GM23338 (cell line): ENCODE measurements around the gene RHOV. TPM values are rescaled to one million over a fixed set of nuclear protein-coding genes. Genes with fewer than 3 reads are reported as not detected.

Source experiments
- ATAC-seq: fragments of 200-7000 bp; cut with Tn5 transposase; 3 replicates; pipeline ENCODE4 v1.9.1; 2020
- DNase-seq: peaks from one replicate; pipeline ENCODE4 v3.0.0-alpha.2; 2015; ENCODE audit warnings: low spot score
- H2AFZ ChIP-seq: fragments of 200-600 bp; sonication (generic); 2 replicates; pipeline ENCODE4 v1.8.0; 2016; ENCODE audit warnings: antibody characterized with exemption, mild to moderate bottlenecking, moderate library complexity
- H3F3A ChIP-seq: fragments of 200-600 bp; sonication (generic); replicated peaks from 2 replicates; pipeline ENCODE4 v1.8.0; 2017; ENCODE audit warnings: antibody characterized with exemption, mixed run types, low read depth
- H3K27ac ChIP-seq: fragments of 200-600 bp; sonication (generic); 2 replicates; pipeline ENCODE4 v1.6.1; 2016; ENCODE audit warnings: low read depth
- H3K27me3 ChIP-seq: fragments of 200-600 bp; sonication (generic); 2 replicates; pipeline ENCODE4 v1.8.0; 2016; ENCODE audit warnings: mild to moderate bottlenecking, mixed run types, moderate library complexity; ENCODE audit not compliant: insufficient read depth
- H3K36me3 ChIP-seq: fragments of 200-600 bp; sonication (generic); 2 replicates; pipeline ENCODE4 v1.8.0; 2016; ENCODE audit warnings: mild to moderate bottlenecking; ENCODE audit not compliant: insufficient read depth
- H3K4me1 ChIP-seq: fragments of 200-600 bp; sonication (generic); 2 replicates; pipeline ENCODE4 v1.8.0; 2016; ENCODE audit warnings: mild to moderate bottlenecking, moderate library complexity; ENCODE audit not compliant: insufficient read depth
- H3K4me2 ChIP-seq: fragments of 200-600 bp; sonication (generic); 2 replicates; pipeline ENCODE4 v1.7.1; 2017; ENCODE audit warnings: mixed run types
- H3K4me3 ChIP-seq: fragments of 200-600 bp; sonication (generic); 2 replicates; pipeline ENCODE4 v1.6.1; 2016; ENCODE audit warnings: mixed run types
- H3K79me2 ChIP-seq: fragments of 200-600 bp; sonication (generic); replicated peaks from 2 replicates; pipeline ENCODE4 v1.8.0; 2017; ENCODE audit warnings: mild to moderate bottlenecking; ENCODE audit not compliant: insufficient read depth
- H3K9me2 ChIP-seq: fragments of 200-600 bp; sonication (generic); 2 replicates; pipeline ENCODE4 v1.8.0; 2017; ENCODE audit not compliant: insufficient read depth
- H4K20me1 ChIP-seq: fragments of 200-600 bp; sonication (generic); replicated peaks from 2 replicates; pipeline ENCODE4 v1.8.0; 2017; ENCODE audit warnings: mild to moderate bottlenecking; ENCODE audit not compliant: insufficient read depth
- H3K27ac Mint-ChIP-seq: 2 replicates; pipeline ENCODE4 v1.8.0; 2020; ENCODE audit warnings: inconsistent platforms, mild to moderate bottlenecking, moderate library complexity, mixed read lengths
- H3K27me3 Mint-ChIP-seq: 3 replicates; pipeline ENCODE4 v1.8.0; 2022; ENCODE audit warnings: low read depth, mild to moderate bottlenecking, moderate library complexity, mixed read lengths, inconsistent platforms; ENCODE audit not compliant: insufficient read depth, poor library complexity
- H3K36me3 Mint-ChIP-seq: 3 replicates; pipeline ENCODE4 v1.8.0; 2021; ENCODE audit warnings: low read depth, mild to moderate bottlenecking, inconsistent platforms, moderate library complexity, mixed read lengths
- H3K4me1 Mint-ChIP-seq: 3 replicates; pipeline ENCODE4 v1.8.0; 2020; ENCODE audit warnings: mild to moderate bottlenecking, inconsistent platforms, mixed read lengths
- H3K4me3 Mint-ChIP-seq: 3 replicates; pipeline ENCODE4 v1.8.0; 2021; ENCODE audit warnings: moderate library complexity, mild to moderate bottlenecking, inconsistent platforms, mixed read lengths
- H3K9me3 Mint-ChIP-seq: 3 replicates; pipeline ENCODE4 v1.8.0; 2020; ENCODE audit warnings: moderate library complexity, mild to moderate bottlenecking, inconsistent platforms, mixed read lengths
- EZH2 ChIP-seq: fragments of 200-600 bp; sonication (generic); IDR thresholded peaks from one replicate; pipeline ENCODE4 v1.8.0; 2017; ENCODE audit warnings: antibody characterized with exemption, mild to moderate bottlenecking, low read depth; ENCODE audit not compliant: unreplicated experiment
- JUNB ChIP-seq: IDR thresholded peaks from one replicate; pipeline ENCODE4 v1.6.1; 2016; ENCODE audit warnings: antibody characterized with exemption; ENCODE audit not compliant: unreplicated experiment
- ZNF331 ChIP-seq: fragments of 250-450 bp; sonication (Bioruptor Pico); IDR thresholded peaks from 2 replicates; pipeline ENCODE4 v1.5.0; 2020; ENCODE audit warnings: low read depth, mild to moderate bottlenecking, moderate library complexity
- ZNF462 ChIP-seq: fragments of 250-450 bp; sonication (Bioruptor Pico); IDR thresholded peaks from 2 replicates; pipeline ENCODE4 v1.5.0; 2020; ENCODE audit warnings: mild to moderate bottlenecking, moderate library complexity
- polyA plus RNA-seq: library from polyadenylated mRNA; unstranded; fragments of >200 nt; fragmentation: Nextera tagmentation; extraction: Ambion mirVana; gene quantifications from 2 replicates; pipeline ENCODE4 v1.2.1, GENCODE V29; 2016
- total RNA-seq: library from RNA; depleted of rRNA; stranded (reverse); fragments of >200 nt; shearing (Covaris generic); gene quantifications from 2 replicates; pipeline ENCODE4 v1.2.3, GENCODE V29; 2014
- TF ChIP-seq, protein P1 (sequence below): IDR thresholded peaks from one replicate; pipeline ENCODE4 v1.6.1; 2018; ENCODE audit warnings: antibody characterized with exemption; ENCODE audit not compliant: unreplicated experiment

The RHOV gene
- total and polyA plus RNA-seq, 2 experiments from 2014 or later, result 4.4 to 4.7 TPM

DNA sequence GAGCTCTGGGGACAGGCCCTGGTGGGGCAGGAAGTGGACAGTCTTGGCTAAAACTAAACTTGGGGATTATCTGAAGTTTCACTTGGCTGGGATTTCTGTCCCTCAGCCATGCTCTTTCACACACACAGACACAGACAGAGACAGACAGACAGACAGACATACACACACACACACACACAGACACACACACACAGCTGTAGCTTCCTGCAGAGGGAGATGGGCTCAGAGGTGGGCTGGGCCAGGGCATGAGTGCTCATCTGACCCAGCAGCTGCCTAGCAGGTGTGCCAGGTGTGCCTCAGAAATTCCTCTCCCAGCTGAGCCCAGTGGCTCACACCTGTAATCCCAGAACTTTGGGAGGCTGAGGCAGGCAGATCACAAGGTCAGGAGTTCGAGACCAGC lies 3.3 kb downstream of the RHOV start (continued):
- TF ChIP-seq ZNF462 (no peak), ZNF331 (CRISPR knock-in tag) (no peak), JUNB (no peak), EZH2 (no peak)
- TF ChIP-seq, protein P1, sequence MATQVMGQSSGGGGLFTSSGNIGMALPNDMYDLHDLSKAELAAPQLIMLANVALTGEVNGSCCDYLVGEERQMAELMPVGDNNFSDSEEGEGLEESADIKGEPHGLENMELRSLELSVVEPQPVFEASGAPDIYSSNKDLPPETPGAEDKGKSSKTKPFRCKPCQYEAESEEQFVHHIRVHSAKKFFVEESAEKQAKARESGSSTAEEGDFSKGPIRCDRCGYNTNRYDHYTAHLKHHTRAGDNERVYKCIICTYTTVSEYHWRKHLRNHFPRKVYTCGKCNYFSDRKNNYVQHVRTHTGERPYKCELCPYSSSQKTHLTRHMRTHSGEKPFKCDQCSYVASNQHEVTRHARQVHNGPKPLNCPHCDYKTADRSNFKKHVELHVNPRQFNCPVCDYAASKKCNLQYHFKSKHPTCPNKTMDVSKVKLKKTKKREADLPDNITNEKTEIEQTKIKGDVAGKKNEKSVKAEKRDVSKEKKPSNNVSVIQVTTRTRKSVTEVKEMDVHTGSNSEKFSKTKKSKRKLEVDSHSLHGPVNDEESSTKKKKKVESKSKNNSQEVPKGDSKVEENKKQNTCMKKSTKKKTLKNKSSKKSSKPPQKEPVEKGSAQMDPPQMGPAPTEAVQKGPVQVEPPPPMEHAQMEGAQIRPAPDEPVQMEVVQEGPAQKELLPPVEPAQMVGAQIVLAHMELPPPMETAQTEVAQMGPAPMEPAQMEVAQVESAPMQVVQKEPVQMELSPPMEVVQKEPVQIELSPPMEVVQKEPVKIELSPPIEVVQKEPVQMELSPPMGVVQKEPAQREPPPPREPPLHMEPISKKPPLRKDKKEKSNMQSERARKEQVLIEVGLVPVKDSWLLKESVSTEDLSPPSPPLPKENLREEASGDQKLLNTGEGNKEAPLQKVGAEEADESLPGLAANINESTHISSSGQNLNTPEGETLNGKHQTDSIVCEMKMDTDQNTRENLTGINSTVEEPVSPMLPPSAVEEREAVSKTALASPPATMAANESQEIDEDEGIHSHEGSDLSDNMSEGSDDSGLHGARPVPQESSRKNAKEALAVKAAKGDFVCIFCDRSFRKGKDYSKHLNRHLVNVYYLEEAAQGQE, result no peak

DNA sequence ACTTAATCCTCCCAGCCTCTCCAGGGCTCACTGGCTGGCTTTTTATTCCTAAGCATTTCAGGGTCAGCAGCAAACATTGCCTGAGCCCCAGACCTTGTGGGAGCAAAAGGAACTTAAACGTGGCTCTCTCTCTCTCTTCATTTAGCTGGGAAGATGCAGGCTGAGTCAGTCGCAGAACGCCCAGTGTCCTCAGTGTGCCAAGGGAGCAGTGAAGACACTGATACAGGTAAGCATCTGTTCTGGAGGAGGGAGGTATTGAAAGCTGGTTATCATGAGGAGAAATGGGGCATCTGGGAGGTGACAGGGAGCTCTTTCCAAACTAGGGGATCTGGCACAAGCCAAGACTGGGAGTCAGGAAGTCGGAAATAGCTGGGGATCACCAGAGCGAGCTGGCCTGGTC lies 4.3 kb downstream of the RHOV start:
- H3K9me2 ChIP-seq, result no peaks in the 10 kb centered on the region
- H3K4me1 ChIP-seq, result peaks cover 21% of the 10 kb centered on the region
- no peaks in the 10 kb centered on the region for H4K20me1 ChIP-seq
- no peak overlapping the region for H3K27ac Mint-ChIP-seq
- H3K4me3 Mint-ChIP-seq, result no peak overlapping the region
- no peaks in the 10 kb centered on the region for H3K36me3 ChIP-seq
- no peak overlapping the region for H3K4me3 ChIP-seq
- no peak overlapping the region for H3K4me2 ChIP-seq
- H3K27ac ChIP-seq, result no peak overlapping the region
- H3F3A ChIP-seq, result peaks cover 9% of the 10 kb centered on the region; the same call in 1 of the 2 replicates
- peaks cover 11% of the 10 kb centered on the region for H3K27me3 Mint-ChIP-seq
- H3K9me3 Mint-ChIP-seq, result no peaks in the 10 kb centered on the region; the same call in 2 of the 3 replicates
- H3K36me3 Mint-ChIP-seq, result no peaks in the 10 kb centered on the region
- DNase-seq, result no peak
- H2AFZ ChIP-seq, result no peak overlapping the region
- ATAC-seq, result no peak
- H3K27me3 ChIP-seq, result no peaks in the 10 kb centered on the region
- no peaks in the 10 kb centered on the region for H3K79me2 ChIP-seq
- H3K4me1 Mint-ChIP-seq, result peaks cover 29% of the 10 kb centered on the region
- TF ChIP-seq ZNF462, result no peak
